NCI-H1105 (cell line): Measurements from ENCODE around the gene CCDC186.
"Not testable (repeated sequence)": the region's sequence is repeated elsewhere in the genome, so short reads cannot be mapped to it uniquely, and the experiment has no call there.

ENCODE experiments used
- DNase-seq: peaks from one replicate; lab custom pipeline; 2025; lab: John Stamatoyannopoulos, UW

Gene CCDC186

GRCh38 chr10:114173603-114173920, 441 bp downstream of the CCDC186 start:
- no peak for DNase-seq

GRCh38 chr10:114172776-114173602, 1.0 kb downstream of the CCDC186 start:
- no peak for DNase-seq

GRCh38 chr10:114172216-114172615, 1.8 kb downstream of the CCDC186 start:
- no peak for DNase-seq

GRCh38 chr10:114168450-114169009, 5.5 kb downstream of the CCDC186 start:
- no peak for DNase-seq

DNA sequence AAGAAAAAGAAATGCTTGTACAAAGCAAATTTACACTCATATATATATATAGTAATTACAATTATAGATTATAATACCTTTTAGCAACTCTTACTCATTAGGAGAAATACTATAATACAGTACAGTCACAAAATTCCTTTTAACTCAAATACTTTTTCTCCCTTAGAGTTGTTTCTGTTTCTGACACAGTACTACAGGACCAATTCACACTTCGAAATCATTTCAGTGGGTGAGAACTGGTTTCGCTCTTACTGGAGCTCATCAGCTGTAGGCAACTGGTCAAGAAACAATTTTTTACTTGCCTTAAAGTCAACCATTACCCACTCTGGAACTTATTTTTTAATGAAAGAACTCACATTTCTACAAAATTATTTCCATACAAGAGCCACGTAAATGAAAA, 6.0 kb downstream of the CCDC186 start:
- no peak for DNase-seq

- DNase-seq = no peak
Observed at GRCh38 chr10:114166494-114166893, 7.5 kb downstream of the CCDC186 start.

GRCh38 chr10:114166043-114166442, 8.0 kb downstream of the CCDC186 start:
- DNase-seq = no peak

DNA sequence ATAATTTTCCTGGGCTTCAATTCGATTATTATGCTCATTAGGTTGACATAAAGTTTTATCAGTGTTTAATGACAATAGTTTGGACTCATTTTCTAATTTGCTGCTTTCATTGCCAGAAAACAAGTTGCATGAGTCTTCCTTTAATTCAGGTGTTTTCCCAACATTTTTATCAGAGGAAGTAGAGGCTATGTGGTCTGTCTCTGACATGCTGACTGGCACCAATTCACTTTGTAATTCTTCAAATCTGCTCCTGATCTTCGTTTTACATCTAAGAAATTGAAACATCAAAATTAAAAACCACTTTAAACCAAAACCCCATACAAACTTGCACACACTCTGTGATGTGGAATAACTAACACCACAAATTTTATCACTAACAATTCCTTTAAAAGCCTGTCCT, 10.9 kb downstream of the CCDC186 start:
- DNase-seq = no peak

DNA sequence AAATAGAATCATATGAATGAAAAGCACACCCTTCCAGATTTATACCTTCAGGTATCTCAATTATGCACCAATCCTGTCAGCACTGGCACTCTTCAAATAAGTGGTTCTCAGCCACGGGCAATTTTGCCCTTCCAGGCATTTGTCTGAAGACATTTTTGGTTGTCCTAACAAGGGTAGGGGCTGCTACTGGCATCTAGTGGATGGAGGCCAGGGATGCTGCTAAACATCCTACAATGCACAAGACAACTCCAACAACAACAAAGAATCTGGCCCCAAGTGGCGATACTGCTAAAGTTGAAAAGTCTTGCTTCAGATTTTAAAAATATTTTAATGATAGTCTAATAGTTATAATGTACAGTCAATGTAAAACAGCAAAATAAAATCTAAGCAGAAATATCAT, 16.1 kb downstream of the CCDC186 start:
- DNase-seq = no peak

DNA sequence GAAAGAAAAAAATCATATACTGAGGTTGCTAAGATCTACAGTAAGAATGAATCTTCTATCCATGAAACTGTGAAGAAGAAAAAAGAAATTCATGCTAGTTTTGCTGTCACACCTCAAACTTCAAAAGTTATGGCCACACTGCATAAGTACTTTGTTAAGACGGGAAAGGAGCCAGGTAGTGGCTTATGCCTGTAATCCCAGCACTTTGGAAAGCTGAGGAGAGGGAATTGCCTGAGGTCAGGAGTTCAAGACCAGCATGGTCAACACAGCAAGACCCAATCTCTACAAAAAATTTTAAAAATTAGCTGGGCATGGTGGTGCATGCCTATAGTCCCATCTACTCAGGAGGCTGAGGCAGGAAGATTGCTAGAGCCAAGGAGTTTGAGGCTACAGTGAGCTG, 22.1 kb downstream of the CCDC186 start:
- no peak for DNase-seq

DNA sequence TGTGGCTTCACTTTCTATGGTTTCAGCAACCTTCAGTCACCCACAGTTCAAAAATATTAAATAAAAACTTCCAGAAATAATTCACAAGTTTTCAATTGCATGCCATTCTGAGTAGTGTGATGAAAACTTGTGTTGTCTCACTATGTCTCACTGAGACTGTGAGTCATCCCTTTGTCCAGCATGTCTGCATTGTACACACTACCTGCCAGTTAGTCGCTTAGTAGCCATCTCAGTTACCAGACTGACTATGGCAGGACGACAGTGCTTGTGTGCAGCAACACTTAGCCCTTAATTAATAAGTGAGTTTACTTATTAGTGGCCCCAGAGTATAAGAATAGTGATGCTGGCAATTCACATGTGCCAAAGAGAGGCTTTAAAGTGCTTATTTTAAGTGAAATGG, 22.5 kb downstream of the CCDC186 start:
- DNase-seq = no peak

DNA sequence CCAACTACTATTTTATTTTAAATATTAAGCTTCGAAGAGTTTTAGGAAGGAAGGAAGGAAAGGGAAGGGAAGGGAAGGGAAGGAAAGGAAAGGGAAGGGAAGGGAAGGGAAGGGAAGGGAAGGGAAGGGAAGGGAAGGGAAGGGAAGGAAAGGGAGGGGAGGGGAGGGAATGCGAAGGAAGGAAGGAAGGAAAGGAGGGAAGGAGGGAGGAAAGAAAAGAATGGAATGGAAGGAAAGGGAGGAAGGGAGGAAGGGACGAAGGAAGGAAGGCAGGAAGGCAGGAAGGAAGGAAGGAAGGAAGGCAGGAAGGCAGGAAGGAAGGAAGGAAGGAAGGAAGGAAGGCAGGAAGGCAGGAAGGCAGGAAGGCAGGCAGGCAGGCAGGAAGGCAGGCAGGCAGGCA, 24.5 kb downstream of the CCDC186 start:
- not testable (repeated sequence) for DNase-seq

- no peak for DNase-seq
Observed at GRCh38 chr10:114143160-114143559, 30.8 kb downstream of the CCDC186 start.

DNA sequence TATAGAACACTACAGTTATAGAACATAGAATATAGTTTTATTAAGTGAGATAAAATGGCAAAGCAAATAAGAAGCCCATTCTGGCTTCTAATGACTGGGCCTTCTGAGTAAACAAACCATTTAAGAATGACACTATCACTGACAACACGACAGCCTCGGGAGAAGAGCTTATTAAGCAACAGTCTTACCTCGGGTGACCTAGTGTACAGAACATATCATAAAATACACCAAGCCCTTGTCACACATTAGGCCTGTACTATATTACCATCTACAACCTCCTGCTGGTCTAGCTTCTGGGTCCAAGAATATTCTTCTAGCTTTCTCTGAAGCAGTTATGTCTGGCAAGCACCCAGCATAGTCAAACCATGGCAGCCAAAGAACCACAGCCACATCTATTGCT, 32.0 kb downstream of the CCDC186 start:
- DNase-seq = no peak

DNA sequence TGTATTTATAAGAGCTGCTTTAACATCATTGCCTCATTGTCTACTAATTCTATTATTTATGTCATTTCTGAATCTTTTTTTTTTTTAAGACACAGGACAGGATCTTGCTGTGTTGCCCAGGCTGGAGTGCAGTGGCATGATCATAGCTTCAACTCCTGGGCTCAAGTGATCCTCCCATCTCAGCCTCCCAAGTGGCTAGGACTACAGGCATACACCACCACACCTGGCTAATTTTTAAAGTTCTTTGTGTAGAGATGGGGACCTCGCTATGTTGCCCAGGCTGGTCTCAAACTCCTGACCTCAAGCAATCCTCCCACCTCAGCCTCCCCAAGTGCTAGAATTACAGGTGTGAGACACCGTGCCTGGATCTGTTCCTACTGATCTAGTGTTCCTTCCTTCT, 33.2 kb downstream of the CCDC186 start:
- DNase-seq = not testable (repeated sequence)

- DNase-seq = no peak
Observed at GRCh38 chr10:114140036-114140435, 34.0 kb downstream of the CCDC186 start.

- DNase-seq = no peak
Observed at GRCh38 chr10:114138581-114138980, 35.4 kb downstream of the CCDC186 start.

- no peak for DNase-seq
Observed at GRCh38 chr10:114135476-114135875, 38.5 kb downstream of the CCDC186 start.

DNA sequence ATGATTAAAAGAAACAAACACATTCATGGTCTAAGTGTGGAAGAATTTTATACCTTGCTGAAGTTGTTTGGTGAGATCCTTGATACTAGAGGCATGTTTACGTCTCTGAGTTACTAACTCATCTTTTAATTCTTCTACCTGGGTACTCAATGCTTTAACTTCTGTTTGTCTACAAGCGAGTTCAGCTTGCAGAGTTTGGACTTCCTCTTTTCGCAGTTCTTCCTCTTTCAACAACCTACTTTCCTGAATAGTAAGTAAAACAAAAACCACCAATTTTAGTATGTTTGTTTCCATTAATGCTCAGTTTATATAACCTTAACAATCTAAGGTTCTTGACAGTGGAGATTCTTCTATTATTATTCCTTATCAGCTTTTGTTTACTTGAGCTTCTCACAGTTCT, 42.9 kb downstream of the CCDC186 start:
- no peak for DNase-seq

DNA sequence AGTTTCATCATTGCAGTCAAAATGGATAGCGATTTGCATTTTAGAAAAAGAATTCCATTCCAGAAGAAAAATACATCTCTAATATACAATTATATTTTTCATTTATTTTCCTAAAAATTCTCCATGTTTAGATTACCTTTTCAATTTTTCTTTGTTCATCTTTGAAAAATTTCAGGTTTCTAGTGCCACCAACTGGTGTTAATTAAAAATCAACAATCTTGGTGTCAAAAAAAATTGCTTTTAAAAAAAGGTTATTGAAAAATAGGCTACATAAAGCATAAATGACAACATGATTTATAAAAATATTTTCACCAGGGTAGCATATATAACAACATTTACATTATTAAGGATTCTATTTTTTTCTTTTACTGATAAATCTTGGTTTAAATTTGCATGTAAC, 53.0 kb downstream of the CCDC186 start:
- DNase-seq = no peak

DNA sequence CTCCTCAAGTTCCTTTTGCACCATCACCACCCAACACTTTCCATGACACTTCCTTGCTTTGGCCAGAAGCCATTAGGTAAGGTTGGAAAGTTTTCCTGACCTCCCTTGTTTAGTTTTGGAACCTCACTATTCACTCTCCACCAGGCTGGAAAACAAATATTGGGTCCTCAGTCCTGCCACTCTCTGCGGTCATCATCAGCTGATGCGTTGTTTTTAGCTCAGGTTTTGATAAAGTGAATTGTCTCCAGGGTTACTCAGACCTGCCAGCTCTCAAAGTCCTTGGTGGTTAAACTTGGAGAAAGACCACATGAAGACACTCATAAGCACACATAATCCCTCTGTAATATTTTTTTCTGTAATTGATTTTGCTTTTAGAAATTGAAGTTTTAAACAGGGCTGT, 55.5 kb downstream of the CCDC186 start:
- DNase-seq = no peak

DNA sequence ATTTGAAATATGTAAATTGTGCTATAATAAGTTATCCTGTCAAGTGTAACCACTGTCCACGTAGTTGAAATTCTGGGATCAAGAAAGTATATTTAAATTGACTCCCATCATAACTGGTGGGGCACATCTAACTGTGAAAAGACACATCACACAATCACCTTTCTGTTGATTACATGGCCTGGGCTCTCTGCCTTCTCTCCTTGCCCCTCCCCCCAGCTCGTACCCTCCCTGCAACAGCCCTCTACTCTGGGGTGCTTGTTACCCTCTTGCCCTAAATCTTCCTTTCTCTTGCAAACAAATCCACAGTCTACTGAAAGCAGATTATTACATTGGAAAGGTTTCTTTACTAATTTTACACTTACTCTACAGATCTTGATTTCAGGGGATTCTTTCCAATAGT, 56.3 kb downstream of the CCDC186 start:
- DNase-seq = no peak

GRCh38 chr10:114115661-114116445, 58.1 kb downstream of the CCDC186 start:
- no peak for DNase-seq
